Measurements from ENCODE around the gene CFHR5. TPM values are rescaled to one million over a fixed set of nuclear protein-coding genes. Genes with fewer than 3 reads are reported as not detected.

Gene CFHR5
- total RNA-seq, 6 experiments from 2014 or later = not detected

- TF ChIP-seq CTCF (IDR thresholded peaks at IDR 0.05) = no peak
- Mint-ChIP-seq H3K27me3 (ENCODE audit: insufficient read depth) (no peaks in the 10 kb centered on the region; the same call in 1 of the 2 replicates), H3K4me1 (ENCODE audit: low read depth) (no peaks in the 10 kb centered on the region), H3K36me3 (ENCODE audit: low read depth) (peaks cover 5% of the 10 kb centered on the region; the same call in 1 of the 2 replicates), H3K27ac (no peak overlapping the region), H3K9me3 (no peaks in the 10 kb centered on the region; the same call in 1 of the 2 replicates), H3K4me3 (no peak overlapping the region)
- DNase-seq = no peak
These were observed 35.9 kb downstream of the CFHR5 start for GRCh38 chr1:197013234-197013633.

GRCh38 chr1:197016751-197017150 is 39.4 kb downstream of the CFHR5 start:
- H3K36me3 Mint-ChIP-seq (ENCODE audit: low read depth) = peaks cover under 1% of the 10 kb centered on the region; the same call in 1 of the 2 replicates
- H3K27ac Mint-ChIP-seq = no peak overlapping the region
- no peak for TF ChIP-seq CTCF (IDR thresholded peaks at IDR 0.05)
- H3K27me3 Mint-ChIP-seq (ENCODE audit: insufficient read depth) = no peaks in the 10 kb centered on the region
- H3K4me1 Mint-ChIP-seq (ENCODE audit: low read depth) = no peaks in the 10 kb centered on the region
- no peak overlapping the region for H3K4me3 Mint-ChIP-seq
- no peaks in the 10 kb centered on the region; the same call in 1 of the 2 replicates for H3K9me3 Mint-ChIP-seq
- DNase-seq = no peak

- TF ChIP-seq CTCF (IDR thresholded peaks at IDR 0.05) = no peak
- no peak for DNase-seq
- Mint-ChIP-seq H3K9me3 (no peaks in the 10 kb centered on the region), H3K4me1 (ENCODE audit: low read depth) (no peaks in the 10 kb centered on the region), H3K4me3 (no peak overlapping the region), H3K27me3 (ENCODE audit: insufficient read depth) (no peaks in the 10 kb centered on the region), H3K36me3 (ENCODE audit: low read depth) (no peaks in the 10 kb centered on the region), H3K27ac (no peak overlapping the region)
These were observed 40.3 kb downstream of the CFHR5 start for GRCh38 chr1:197017558-197018146.

- H3K9me3 Mint-ChIP-seq = no peaks in the 10 kb centered on the region
- peaks cover 22% of the 10 kb centered on the region for H3K4me1 Mint-ChIP-seq (ENCODE audit: low read depth)
- DNase-seq = no peak
- no peaks in the 10 kb centered on the region for H3K27me3 Mint-ChIP-seq (ENCODE audit: insufficient read depth)
- TF ChIP-seq CTCF (IDR thresholded peaks at IDR 0.05) = no peak
- H3K36me3 Mint-ChIP-seq (ENCODE audit: low read depth) = no peaks in the 10 kb centered on the region
- H3K27ac Mint-ChIP-seq = no peak overlapping the region
- no peak overlapping the region for H3K4me3 Mint-ChIP-seq
These were observed 44.4 kb downstream of the CFHR5 start for GRCh38 chr1:197021716-197022115.

GRCh38 chr1:197024460-197024859 is 47.1 kb downstream of the CFHR5 start:
- no peak for TF ChIP-seq CTCF (IDR thresholded peaks at IDR 0.05)
- H3K27me3 Mint-ChIP-seq (ENCODE audit: insufficient read depth) = no peaks in the 10 kb centered on the region
- no peaks in the 10 kb centered on the region for H3K9me3 Mint-ChIP-seq
- no peak overlapping the region; the same call in 1 of the 2 replicates for H3K27ac Mint-ChIP-seq
- peak; percentile 12 for DNase-seq
- no peak overlapping the region for H3K4me3 Mint-ChIP-seq
- H3K4me1 Mint-ChIP-seq (ENCODE audit: low read depth) = peaks cover 22% of the 10 kb centered on the region
- H3K36me3 Mint-ChIP-seq (ENCODE audit: low read depth) = no peaks in the 10 kb centered on the region
